K562 (cell line): ENCODE measurements around the gene CMTM5. TPM values are rescaled to one million over a fixed set of nuclear protein-coding genes. Genes with fewer than 3 reads are reported as not detected.

ENCODE experiments used
- ATAC-seq: fragments of 200-7000 bp; cut with Tn5 transposase; 3 replicates; pipeline ENCODE4 v1.9.1; 2020; ENCODE audit warnings: moderate library complexity
- BruUV-seq: library from RNA; stranded (reverse); fragments of 400-500 nt; replicated peaks from 2 replicates; lab custom pipeline; 2021; lab: Mats Ljungman, UMichigan
- CTCF ChIA-PET: fragments of 300-600 bp; formaldehyde crosslinking; extraction: SDS; loops from one replicate; lab custom pipeline; 2021; ENCODE audit warnings: low intra/inter-chr PET ratio; lab: Yijun Ruan, JAX
- POLR2A ChIA-PET: fragments of 300-600, 350-650 bp; sonication (Branson Sonifier 250); formaldehyde crosslinking; extraction: SDS; loops from one replicate; lab custom pipeline; 2021; ENCODE audit warnings: antibody characterized with exemption, inconsistent platforms; lab: Yijun Ruan, JAX
- DNase-seq, 4 experiments: peaks; one replicate each; pipeline versions ENCODE4 v3.0.0 to v3.0.0-alpha.2; 2011 to 2018; ENCODE audit warnings: low spot score in 3 of 4, mixed read lengths in 3 of 4; ENCODE audit errors: extremely low read depth in 1 of 4
- FAIRE-seq: peaks from 2 replicates; lab custom pipeline; 2011; peaks lifted over from hg19 to GRCh38; lab: Jason Lieb, UNC
- H2AFZ ChIP-seq: 2 replicates; pipeline ENCODE4 v1.6.0; 2011; ENCODE audit warnings: low read depth, low read length, control low read depth, inconsistent platforms
- H3K27ac ChIP-seq: fragments of 200-600 bp; 3 replicates; pipeline ENCODE4 v1.8.0; 2011; ENCODE audit warnings: low read depth, mild to moderate bottlenecking, control low read depth, inconsistent platforms, low read length, moderate library complexity, mixed read lengths; ENCODE audit errors: extremely low read depth
- H3K27me3 ChIP-seq, 2 experiments: fragments of 300-600 bp in 1 of 2; 2 replicates in 1 of 2; 3 replicates in 1 of 2; pipeline versions ENCODE4 v1.6.0 to v1.8.0; 2011; ENCODE audit warnings: inconsistent platforms in 2 of 2, low read length in 2 of 2, mild to moderate bottlenecking in 1 of 2, mixed read lengths in 1 of 2, moderate library complexity in 1 of 2; ENCODE audit not compliant: control insufficient read depth in 2 of 2, insufficient read depth in 2 of 2
- H3K36me3 ChIP-seq: fragments of 300-600 bp; 3 replicates; pipeline ENCODE4 v1.8.0; 2011; ENCODE audit warnings: mild to moderate bottlenecking, low read length, inconsistent platforms; ENCODE audit not compliant: control insufficient read depth, insufficient read depth
- H3K4me1 ChIP-seq, 2 experiments: fragments of 200-600 bp in 1 of 2; replicated peaks in 1 of 2; 2 replicates in 1 of 2; 3 replicates in 1 of 2; pipeline versions ENCODE4 v1.5.1 to v1.8.0; 2011; ENCODE audit warnings: inconsistent platforms in 2 of 2, low read length in 2 of 2, mild to moderate bottlenecking in 1 of 2, mixed read lengths in 1 of 2, moderate library complexity in 1 of 2; ENCODE audit not compliant: control insufficient read depth in 2 of 2, insufficient read depth in 2 of 2
- H3K4me2 ChIP-seq: 2 replicates; pipeline ENCODE4 v1.6.1; 2011; ENCODE audit warnings: low read length, control low read depth, inconsistent platforms, mixed read lengths; ENCODE audit not compliant: insufficient read depth
- H3K4me3 ChIP-seq: fragments of 200-600 bp; sonication (generic), shearing (Covaris generic); 2 replicates; pipeline ENCODE4 v1.5.1; 2016; ENCODE audit warnings: control low read depth, inconsistent platforms
- H3K79me2 ChIP-seq: fragments of 200-600 bp; 3 replicates; pipeline ENCODE4 v1.8.0; 2011; ENCODE audit warnings: low read length, inconsistent platforms; ENCODE audit not compliant: control insufficient read depth, insufficient read depth
- H3K9ac ChIP-seq, 2 experiments: 2 replicates each; pipeline versions ENCODE4 v1.6.0 to v1.6.1; 2011; ENCODE audit warnings: low read depth in 2 of 2, low read length in 2 of 2, control low read depth in 1 of 2, inconsistent platforms in 1 of 2, mild to moderate bottlenecking in 1 of 2, mixed read lengths in 1 of 2; ENCODE audit not compliant: insufficient read depth in 1 of 2
- H3K9me1 ChIP-seq: one replicate; pipeline ENCODE4 v1.6.0; 2011; ENCODE audit warnings: inconsistent platforms, mild to moderate bottlenecking, low read length, moderate library complexity; ENCODE audit not compliant: control insufficient read depth, insufficient read depth
- H3K9me3 ChIP-seq: replicated peaks from 2 replicates; pipeline ENCODE4 v1.5.1; 2011; ENCODE audit warnings: low read depth, low read length, inconsistent platforms; ENCODE audit not compliant: control insufficient read depth, insufficient read depth
- H4K20me1 ChIP-seq: replicated peaks from 2 replicates; pipeline ENCODE4 v1.6.1; 2011; ENCODE audit warnings: low read length, inconsistent platforms, mixed read lengths; ENCODE audit not compliant: control insufficient read depth, insufficient read depth
- CBFA2T3 ChIP-seq: fragments of 450-650 bp; IDR thresholded peaks from 2 replicates; pipeline ENCODE4 v1.6.1; 2017
- HCFC1 ChIP-seq: IDR thresholded peaks from 2 replicates; pipeline ENCODE4 v1.6.1; 2012; ENCODE audit warnings: low read depth, low read length, improper control_type of control experiment
- IRF2 ChIP-seq: sonication (generic); formaldehyde crosslinking; IDR thresholded peaks from 2 replicates; pipeline ENCODE4 v1.8.1; 2022; ENCODE audit warnings: mild to moderate bottlenecking, missing genetic modification reagents
- ZNF655 ChIP-seq: fragments of 250-450 bp; sonication (Bioruptor Pico); IDR thresholded peaks from 2 replicates; pipeline ENCODE4 v1.5.0; 2021
- WGBS: fragments of 100-300 bp; shearing (Covaris generic); methylation state at CpG from one replicate; pipeline ENCODE4 v1.1.6; 2016; ENCODE audit warnings: low coverage, mixed read lengths; ENCODE audit not compliant: insufficient coverage; ENCODE audit errors: missing lambda C conversion rate; 5-methylcytosine and 5-hydroxymethylcytosine counted together
- in situ Hi-C: fragments of 300-500 bp; cut with MboI; formaldehyde crosslinking; loops from 4 replicates; pipeline ENCODE4 v1.15.0; 2018; ENCODE audit warnings: inconsistent platforms, mixed read lengths
- intact Hi-C: fragments of 100-400 bp; cut with micrococcal nuclease; formaldehyde crosslinking; loops from 2 replicates; pipeline ENCODE4 v1.14.2; 2022
- polyA plus RNA-seq, 8 experiments: library from polyadenylated mRNA; depleted of rRNA in 4 of 8; stranded (reverse) in 5 of 8; unstranded in 3 of 8; fragments of >200 nt; fragmentation: Nextera tagmentation in 2 of 8; fragmentation: Illumina TruSeq in 1 of 8; extraction: Ambion mirVana in 2 of 8; extraction: Trizol in 1 of 8; gene quantifications; 2 replicates each; pipeline versions ENCODE4 v1.2.1 to v1.2.3, GENCODE V29; 2011 to 2014; ENCODE audit warnings: inconsistent platforms in 1 of 8, missing spikeins in 1 of 8
- total RNA-seq, 7 experiments: library from RNA; depleted of rRNA in 6 of 7; stranded (reverse); fragments of >200 nt in 6 of 7; fragmentation: Illumina TruSeq in 2 of 7; extraction: Trizol in 2 of 7; gene quantifications; 2 replicates each; pipeline versions ENCODE4 v1.2.1 to v1.2.3, GENCODE V29; 2011 to 2021; ENCODE audit warnings: low replicate concordance in 1 of 7
- TF ChIP-seq, protein P1 (sequence below), 3 experiments: IDR thresholded peaks in 2 of 3; conservative IDR thresholded peaks in 1 of 3; 2 replicates each; pipeline ENCODE4 v1.5.1; 2011 to 2012; ENCODE audit warnings: low read length in 3 of 3, mild to moderate bottlenecking in 3 of 3, control low read depth in 2 of 3, improper control_type of control experiment in 1 of 3, inconsistent platforms in 1 of 3, low read depth in 1 of 3, mixed read lengths in 1 of 3, moderate library complexity in 1 of 3; ENCODE audit not compliant: insufficient read depth in 2 of 3

Gene CMTM5
- total and polyA plus RNA-seq, 9 of the 15 experiments (the other 6 are each of a cell fraction or from before 2014, with no cell fraction given) = 0.21 TPM; not detected in 8

- Histone ChIP-seq H3K4me3 (no peak overlapping the region), H3K4me2 (no peak overlapping the region)
- WGBS = 8% methylated on average over 6 of the region's 7 CpGs
- CTCF ChIA-PET = interaction anchor here (0.5 kb wide), 1 partner anchor 171 kb away, joined by 3 read pairs; no protein-coding TSS in a partner anchor
- POLR2A ChIA-PET = interaction anchor here (0.7 kb wide), 1 partner anchor 95 kb away, joined by 3 read pairs; no protein-coding TSS in a partner anchor
- TF ChIP-seq, protein P1, sequence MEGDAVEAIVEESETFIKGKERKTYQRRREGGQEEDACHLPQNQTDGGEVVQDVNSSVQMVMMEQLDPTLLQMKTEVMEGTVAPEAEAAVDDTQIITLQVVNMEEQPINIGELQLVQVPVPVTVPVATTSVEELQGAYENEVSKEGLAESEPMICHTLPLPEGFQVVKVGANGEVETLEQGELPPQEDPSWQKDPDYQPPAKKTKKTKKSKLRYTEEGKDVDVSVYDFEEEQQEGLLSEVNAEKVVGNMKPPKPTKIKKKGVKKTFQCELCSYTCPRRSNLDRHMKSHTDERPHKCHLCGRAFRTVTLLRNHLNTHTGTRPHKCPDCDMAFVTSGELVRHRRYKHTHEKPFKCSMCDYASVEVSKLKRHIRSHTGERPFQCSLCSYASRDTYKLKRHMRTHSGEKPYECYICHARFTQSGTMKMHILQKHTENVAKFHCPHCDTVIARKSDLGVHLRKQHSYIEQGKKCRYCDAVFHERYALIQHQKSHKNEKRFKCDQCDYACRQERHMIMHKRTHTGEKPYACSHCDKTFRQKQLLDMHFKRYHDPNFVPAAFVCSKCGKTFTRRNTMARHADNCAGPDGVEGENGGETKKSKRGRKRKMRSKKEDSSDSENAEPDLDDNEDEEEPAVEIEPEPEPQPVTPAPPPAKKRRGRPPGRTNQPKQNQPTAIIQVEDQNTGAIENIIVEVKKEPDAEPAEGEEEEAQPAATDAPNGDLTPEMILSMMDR (IDR thresholded peaks at IDR 0.05 in 2 of 3, conservative IDR thresholded peaks at IDR 0.05 in 1 of 3; ENCODE audit: insufficient read depth in 2 of 3, low read depth in 1 of 3, low read length in 3 of 3) = 0 out of 6 replicates have a peak, but pooled peaks of 1 of the 3 experiments have one; percentile 8
- no peak for TF ChIP-seq IRF2 (CRISPR knock-in tag)
- TF ChIP-seq HCFC1 = peak; percentile 20; the same call in 1 of the 2 replicates
- peak; percentile 30; the same call in 1 of the 2 replicates for TF ChIP-seq CBFA2T3
- TF ChIP-seq ZNF655 = no peak
- TF ChIP-seq, all 486 proteins: peak for 3
- no peaks in the 10 kb centered on the region for H3K9me1 ChIP-seq
- no peak overlapping the region for H3K9ac ChIP-seq
- BruUV-seq = no TSS peak
- H2AFZ ChIP-seq = no peak overlapping the region
- no peaks in the 10 kb centered on the region for H4K20me1 ChIP-seq
- in situ Hi-C loops (no loop called here), intact Hi-C loops (no loop called here)
- no peaks in the 10 kb centered on the region for H3K9me3 ChIP-seq
- DNase-seq = peak; percentile 8 to 24 (median 20)
- no peaks in the 10 kb centered on the region for H3K36me3 ChIP-seq
- FAIRE-seq = no peak
- peaks cover 25 to 77% of the 10 kb centered on the region in 2 experiments; a peak in 3 of 5 replicates for H3K27me3 ChIP-seq
- no peaks in the 10 kb centered on the region for H3K79me2 ChIP-seq
- H3K27ac ChIP-seq = no peak overlapping the region
- ATAC-seq = peak; percentile 72
- no peaks in the 10 kb centered on the region; a peak in 1 of 5 replicates for H3K4me1 ChIP-seq
Observed at GRCh38 chr14:23392613-23393012, 15.8 kb downstream of the CMTM5 start.
